ENCODE measurements around the gene NWD2. TPM values are rescaled to one million over a fixed set of nuclear protein-coding genes. Genes with fewer than 3 reads are reported as not detected.

The NWD2 gene
- total RNA-seq, 1 experiment from 2014 or later, result 0.03 TPM

- Histone ChIP-seq H3K36me3 (replicated peaks; ENCODE audit: control insufficient read depth, insufficient read depth, low read length) (no peaks in the 10 kb centered on the region), H3K4me3 (ENCODE audit: insufficient read depth, low read depth, low read length) (no peak overlapping the region), H3K27me3 (ENCODE audit: control insufficient read depth, insufficient read depth, low read length) (no peaks in the 10 kb centered on the region)
- DNase-seq, result no peak
Observed at GRCh38 chr4:37358748-37359147, 114.2 kb downstream of the NWD2 start.

- H3K4me3 ChIP-seq (ENCODE audit: insufficient read depth, low read depth, low read length), result no peak overlapping the region
- H3K27me3 ChIP-seq (ENCODE audit: control insufficient read depth, insufficient read depth, low read length), result no peaks in the 10 kb centered on the region
- no peaks in the 10 kb centered on the region for H3K36me3 ChIP-seq (replicated peaks; ENCODE audit: control insufficient read depth, insufficient read depth, low read length)
- no peak for DNase-seq
Observed at GRCh38 chr4:37359261-37359660, 114.7 kb downstream of the NWD2 start.

GRCh38 chr4:37365888-37366287, 121.3 kb downstream of the NWD2 start:
- no peaks in the 10 kb centered on the region for H3K27me3 ChIP-seq (ENCODE audit: control insufficient read depth, insufficient read depth, low read length)
- no peak overlapping the region for H3K4me3 ChIP-seq (ENCODE audit: insufficient read depth, low read depth, low read length)
- no peaks in the 10 kb centered on the region for H3K36me3 ChIP-seq (replicated peaks; ENCODE audit: control insufficient read depth, insufficient read depth, low read length)
- no peak for DNase-seq

- H3K27me3 ChIP-seq (ENCODE audit: control insufficient read depth, insufficient read depth, low read length), result no peaks in the 10 kb centered on the region
- H3K36me3 ChIP-seq (replicated peaks; ENCODE audit: control insufficient read depth, insufficient read depth, low read length), result no peaks in the 10 kb centered on the region
- no peak for DNase-seq
- H3K4me3 ChIP-seq (ENCODE audit: insufficient read depth, low read depth, low read length), result no peak overlapping the region
Observed at GRCh38 chr4:37367901-37368300, 123.4 kb downstream of the NWD2 start.

- no peaks in the 10 kb centered on the region for H3K36me3 ChIP-seq (replicated peaks; ENCODE audit: control insufficient read depth, insufficient read depth, low read length)
- no peaks in the 10 kb centered on the region for H3K27me3 ChIP-seq (ENCODE audit: control insufficient read depth, insufficient read depth, low read length)
- DNase-seq, result no peak
- no peak overlapping the region for H3K4me3 ChIP-seq (ENCODE audit: insufficient read depth, low read depth, low read length)
Observed at GRCh38 chr4:37370052-37370451, 125.5 kb downstream of the NWD2 start.

GRCh38 chr4:37381040-37381668, 136.6 kb downstream of the NWD2 start:
- DNase-seq, result peak; percentile 31

GRCh38 chr4:37383579-37384229, 139.2 kb downstream of the NWD2 start:
- peak; percentile 29 for DNase-seq
- Histone ChIP-seq H3K4me3 (ENCODE audit: insufficient read depth, low read depth, low read length) (no peak overlapping the region), H3K36me3 (replicated peaks; ENCODE audit: control insufficient read depth, insufficient read depth, low read length) (no peaks in the 10 kb centered on the region), H3K27me3 (ENCODE audit: control insufficient read depth, insufficient read depth, low read length) (no peaks in the 10 kb centered on the region)

More at GRCh38 chr4:37381040-37381668, 136.6 kb downstream of the NWD2 start:
- Histone ChIP-seq H3K36me3 (replicated peaks; ENCODE audit: control insufficient read depth, insufficient read depth, low read length) (no peaks in the 10 kb centered on the region), H3K27me3 (ENCODE audit: control insufficient read depth, insufficient read depth, low read length) (no peaks in the 10 kb centered on the region), H3K4me3 (ENCODE audit: insufficient read depth, low read depth, low read length) (no peak overlapping the region)

- DNase-seq, result no peak
- H3K36me3 ChIP-seq (replicated peaks; ENCODE audit: control insufficient read depth, insufficient read depth, low read length), result no peaks in the 10 kb centered on the region
- no peaks in the 10 kb centered on the region for H3K27me3 ChIP-seq (ENCODE audit: control insufficient read depth, insufficient read depth, low read length)
- no peak overlapping the region for H3K4me3 ChIP-seq (ENCODE audit: insufficient read depth, low read depth, low read length)
Observed at GRCh38 chr4:37385424-37385823, 140.9 kb downstream of the NWD2 start.

- Histone ChIP-seq H3K4me3 (ENCODE audit: insufficient read depth, low read depth, low read length) (no peak overlapping the region), H3K27me3 (ENCODE audit: control insufficient read depth, insufficient read depth, low read length) (no peaks in the 10 kb centered on the region), H3K36me3 (replicated peaks; ENCODE audit: control insufficient read depth, insufficient read depth, low read length) (no peaks in the 10 kb centered on the region)
- DNase-seq, result peak; percentile 14
Observed at GRCh38 chr4:37388681-37389365, 144.3 kb downstream of the NWD2 start.

- DNase-seq, result no peak
- no peak overlapping the region for H3K4me3 ChIP-seq (ENCODE audit: insufficient read depth, low read depth, low read length)
- no peaks in the 10 kb centered on the region for H3K36me3 ChIP-seq (replicated peaks; ENCODE audit: control insufficient read depth, insufficient read depth, low read length)
- no peaks in the 10 kb centered on the region for H3K27me3 ChIP-seq (ENCODE audit: control insufficient read depth, insufficient read depth, low read length)
Observed at GRCh38 chr4:37389366-37389765, 144.8 kb downstream of the NWD2 start.

GRCh38 chr4:37389967-37390580, 145.5 kb downstream of the NWD2 start:
- Histone ChIP-seq H3K27me3 (ENCODE audit: control insufficient read depth, insufficient read depth, low read length) (no peaks in the 10 kb centered on the region), H3K36me3 (replicated peaks; ENCODE audit: control insufficient read depth, insufficient read depth, low read length) (no peaks in the 10 kb centered on the region), H3K4me3 (ENCODE audit: insufficient read depth, low read depth, low read length) (no peak overlapping the region)
- peak; percentile 24 for DNase-seq

GRCh38 chr4:37392521-37393255, 148.1 kb downstream of the NWD2 start:
- DNase-seq, result no peak
- Histone ChIP-seq H3K27me3 (ENCODE audit: control insufficient read depth, insufficient read depth, low read length) (no peaks in the 10 kb centered on the region), H3K4me3 (ENCODE audit: insufficient read depth, low read depth, low read length) (no peak overlapping the region), H3K36me3 (replicated peaks; ENCODE audit: control insufficient read depth, insufficient read depth, low read length) (no peaks in the 10 kb centered on the region)

- Histone ChIP-seq H3K4me3 (ENCODE audit: insufficient read depth, low read depth, low read length) (no peak overlapping the region), H3K27me3 (ENCODE audit: control insufficient read depth, insufficient read depth, low read length) (no peaks in the 10 kb centered on the region), H3K36me3 (replicated peaks; ENCODE audit: control insufficient read depth, insufficient read depth, low read length) (no peaks in the 10 kb centered on the region)
- no peak for DNase-seq
Observed at GRCh38 chr4:37393321-37393720, 148.8 kb downstream of the NWD2 start.

GRCh38 chr4:37393889-37394288, 149.3 kb downstream of the NWD2 start:
- no peaks in the 10 kb centered on the region for H3K27me3 ChIP-seq (ENCODE audit: control insufficient read depth, insufficient read depth, low read length)
- no peak overlapping the region for H3K4me3 ChIP-seq (ENCODE audit: insufficient read depth, low read depth, low read length)
- DNase-seq, result no peak
- no peaks in the 10 kb centered on the region for H3K36me3 ChIP-seq (replicated peaks; ENCODE audit: control insufficient read depth, insufficient read depth, low read length)

All from H7 (cell line).